ENCODE measurements around the gene SEC61A2. TPM values are rescaled to one million over a fixed set of nuclear protein-coding genes. Genes with fewer than 3 reads are reported as not detected.
A peak's percentile ranks its signal among the peaks of the same experiment; 100 is the strongest.

The SEC61A2 gene
- total and polyA plus RNA-seq, 10 of the 15 experiments (the other 5 are each of a cell fraction or from before 2014, with no cell fraction given), result 3.0 to 36.2 (median 8.6) TPM

DNA sequence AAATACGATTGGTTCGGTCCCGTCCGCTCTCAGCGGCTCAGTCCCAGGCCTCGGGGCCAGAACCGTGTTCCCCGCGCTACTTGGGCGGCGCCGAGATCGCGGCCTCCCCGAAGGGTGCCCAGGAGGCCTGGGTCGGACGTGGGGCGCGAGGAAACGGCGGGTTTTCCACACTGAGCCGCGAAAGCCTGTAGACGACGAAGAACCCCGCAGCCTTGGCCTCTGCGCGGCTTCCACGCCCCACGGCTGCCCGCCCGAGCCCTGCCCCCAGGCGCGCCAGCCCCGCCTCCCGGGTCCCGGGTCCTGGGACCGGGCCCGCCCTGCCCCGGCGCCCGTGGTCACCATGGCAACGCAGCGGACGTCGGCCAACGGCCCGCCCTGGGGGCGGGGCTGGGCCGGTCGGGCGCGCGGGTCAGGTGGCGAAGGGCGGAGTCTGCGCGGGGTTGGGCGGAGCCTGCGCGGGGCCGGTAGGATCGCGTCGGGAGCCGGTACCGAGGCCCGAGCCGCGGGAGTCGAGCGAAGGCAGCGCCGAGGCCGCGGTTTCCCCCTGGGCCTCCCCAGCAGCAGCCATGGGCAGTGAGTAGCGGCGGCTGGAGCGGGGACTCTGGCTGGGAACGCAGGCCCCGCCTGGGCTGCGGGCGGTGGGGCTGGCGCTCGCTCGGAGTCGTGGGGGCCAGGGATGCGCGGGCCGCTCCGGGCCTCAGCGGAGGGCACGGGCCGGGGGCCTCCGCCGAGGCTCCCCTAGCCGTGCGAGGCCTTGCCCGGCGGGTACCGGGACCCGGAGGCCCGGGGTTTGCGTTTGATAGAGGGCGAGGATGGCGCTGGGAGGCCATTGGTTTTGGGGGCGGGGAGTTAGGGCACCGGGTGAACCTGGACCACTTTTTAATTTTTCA is at the start of gene SEC61A2 (continued):
- TF ChIP-seq, protein P1, sequence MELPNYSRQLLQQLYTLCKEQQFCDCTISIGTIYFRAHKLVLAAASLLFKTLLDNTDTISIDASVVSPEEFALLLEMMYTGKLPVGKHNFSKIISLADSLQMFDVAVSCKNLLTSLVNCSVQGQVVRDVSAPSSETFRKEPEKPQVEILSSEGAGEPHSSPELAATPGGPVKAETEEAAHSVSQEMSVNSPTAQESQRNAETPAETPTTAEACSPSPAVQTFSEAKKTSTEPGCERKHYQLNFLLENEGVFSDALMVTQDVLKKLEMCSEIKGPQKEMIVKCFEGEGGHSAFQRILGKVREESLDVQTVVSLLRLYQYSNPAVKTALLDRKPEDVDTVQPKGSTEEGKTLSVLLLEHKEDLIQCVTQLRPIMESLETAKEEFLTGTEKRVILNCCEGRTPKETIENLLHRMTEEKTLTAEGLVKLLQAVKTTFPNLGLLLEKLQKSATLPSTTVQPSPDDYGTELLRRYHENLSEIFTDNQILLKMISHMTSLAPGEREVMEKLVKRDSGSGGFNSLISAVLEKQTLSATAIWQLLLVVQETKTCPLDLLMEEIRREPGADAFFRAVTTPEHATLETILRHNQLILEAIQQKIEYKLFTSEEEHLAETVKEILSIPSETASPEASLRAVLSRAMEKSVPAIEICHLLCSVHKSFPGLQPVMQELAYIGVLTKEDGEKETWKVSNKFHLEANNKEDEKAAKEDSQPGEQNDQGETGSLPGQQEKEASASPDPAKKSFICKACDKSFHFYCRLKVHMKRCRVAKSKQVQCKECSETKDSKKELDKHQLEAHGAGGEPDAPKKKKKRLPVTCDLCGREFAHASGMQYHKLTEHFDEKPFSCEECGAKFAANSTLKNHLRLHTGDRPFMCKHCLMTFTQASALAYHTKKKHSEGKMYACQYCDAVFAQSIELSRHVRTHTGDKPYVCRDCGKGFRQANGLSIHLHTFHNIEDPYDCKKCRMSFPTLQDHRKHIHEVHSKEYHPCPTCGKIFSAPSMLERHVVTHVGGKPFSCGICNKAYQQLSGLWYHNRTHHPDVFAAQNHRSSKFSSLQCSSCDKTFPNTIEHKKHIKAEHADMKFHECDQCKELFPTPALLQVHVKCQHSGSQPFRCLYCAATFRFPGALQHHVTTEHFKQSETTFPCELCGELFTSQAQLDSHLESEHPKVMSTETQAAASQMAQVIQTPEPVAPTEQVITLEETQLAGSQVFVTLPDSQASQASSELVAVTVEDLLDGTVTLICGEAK (IDR thresholded peaks at IDR 0.05; ENCODE audit: borderline replicate concordance), result no peak
- TF ChIP-seq POLR2A (IDR thresholded peaks at IDR 0.05; ENCODE audit: low read depth, low read length) (peak; percentile 91), TAF1 (IDR thresholded peaks at IDR 0.05; ENCODE audit: borderline replicate concordance, low read depth, low read length) (no peak; the same call in 1 of the 2 replicates), ZSCAN29 (IDR thresholded peaks at IDR 0.05) (peak; percentile 68; the same call in 1 of the 2 replicates), SREBF2 (IDR thresholded peaks at IDR 0.05; ENCODE audit: low read length) (no peak), BCL11A (IDR thresholded peaks at IDR 0.05; ENCODE audit: low read depth, low read length) (no peak), HCFC1 (IDR thresholded peaks at IDR 0.05; ENCODE audit: low read length) (peak; percentile 12; the same call in 1 of the 2 replicates), CEBPB (IDR thresholded peaks at IDR 0.05; ENCODE audit: borderline replicate concordance in 1 of 2, low read depth in 2 of 2, low read length in 2 of 2) (no peak), EED (IDR thresholded peaks at IDR 0.05; ENCODE audit: low read depth) (no peak), POLR2AphosphoS2 (IDR thresholded peaks at IDR 0.05; ENCODE audit: low read depth, low read length) (peak; percentile 74; the same call in 1 of the 2 replicates)
- TF ChIP-seq, protein P2, sequence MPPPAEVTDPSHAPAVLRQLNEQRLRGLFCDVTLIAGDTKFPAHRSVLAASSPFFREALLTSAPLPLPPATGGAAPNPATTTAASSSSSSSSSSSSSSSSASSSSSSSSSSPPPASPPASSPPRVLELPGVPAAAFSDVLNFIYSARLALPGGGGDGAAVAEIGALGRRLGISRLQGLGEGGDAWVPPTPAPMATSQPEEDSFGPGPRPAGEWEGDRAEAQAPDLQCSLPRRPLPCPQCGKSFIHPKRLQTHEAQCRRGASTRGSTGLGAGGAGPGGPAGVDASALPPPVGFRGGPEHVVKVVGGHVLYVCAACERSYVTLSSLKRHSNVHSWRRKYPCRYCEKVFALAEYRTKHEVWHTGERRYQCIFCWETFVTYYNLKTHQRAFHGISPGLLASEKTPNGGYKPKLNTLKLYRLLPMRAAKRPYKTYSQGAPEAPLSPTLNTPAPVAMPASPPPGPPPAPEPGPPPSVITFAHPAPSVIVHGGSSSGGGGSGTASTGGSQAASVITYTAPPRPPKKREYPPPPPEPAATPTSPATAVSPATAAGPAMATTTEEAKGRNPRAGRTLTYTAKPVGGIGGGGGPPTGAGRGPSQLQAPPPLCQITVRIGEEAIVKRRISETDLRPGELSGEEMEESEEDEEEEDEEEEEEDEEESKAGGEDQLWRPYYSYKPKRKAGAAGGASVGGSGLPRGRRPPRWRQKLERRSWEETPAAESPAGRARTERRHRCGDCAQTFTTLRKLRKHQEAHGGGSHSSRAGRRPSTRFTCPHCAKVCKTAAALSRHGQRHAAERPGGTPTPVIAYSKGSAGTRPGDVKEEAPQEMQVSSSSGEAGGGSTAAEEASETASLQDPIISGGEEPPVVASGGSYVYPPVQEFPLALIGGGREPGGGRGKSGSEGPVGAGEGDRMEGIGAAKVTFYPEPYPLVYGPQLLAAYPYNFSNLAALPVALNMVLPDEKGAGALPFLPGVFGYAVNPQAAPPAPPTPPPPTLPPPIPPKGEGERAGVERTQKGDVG (CRISPR knock-in tag; IDR thresholded peaks at IDR 0.05), result no peak
- TF ChIP-seq, protein P3, sequence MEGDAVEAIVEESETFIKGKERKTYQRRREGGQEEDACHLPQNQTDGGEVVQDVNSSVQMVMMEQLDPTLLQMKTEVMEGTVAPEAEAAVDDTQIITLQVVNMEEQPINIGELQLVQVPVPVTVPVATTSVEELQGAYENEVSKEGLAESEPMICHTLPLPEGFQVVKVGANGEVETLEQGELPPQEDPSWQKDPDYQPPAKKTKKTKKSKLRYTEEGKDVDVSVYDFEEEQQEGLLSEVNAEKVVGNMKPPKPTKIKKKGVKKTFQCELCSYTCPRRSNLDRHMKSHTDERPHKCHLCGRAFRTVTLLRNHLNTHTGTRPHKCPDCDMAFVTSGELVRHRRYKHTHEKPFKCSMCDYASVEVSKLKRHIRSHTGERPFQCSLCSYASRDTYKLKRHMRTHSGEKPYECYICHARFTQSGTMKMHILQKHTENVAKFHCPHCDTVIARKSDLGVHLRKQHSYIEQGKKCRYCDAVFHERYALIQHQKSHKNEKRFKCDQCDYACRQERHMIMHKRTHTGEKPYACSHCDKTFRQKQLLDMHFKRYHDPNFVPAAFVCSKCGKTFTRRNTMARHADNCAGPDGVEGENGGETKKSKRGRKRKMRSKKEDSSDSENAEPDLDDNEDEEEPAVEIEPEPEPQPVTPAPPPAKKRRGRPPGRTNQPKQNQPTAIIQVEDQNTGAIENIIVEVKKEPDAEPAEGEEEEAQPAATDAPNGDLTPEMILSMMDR (IDR thresholded peaks at IDR 0.05 in 2 of 3, conservative IDR thresholded peaks at IDR 0.05 in 1 of 3; ENCODE audit: control insufficient read depth in 2 of 3, extremely low read depth in 1 of 3, insufficient read depth in 1 of 3, low read depth in 3 of 3, low read length in 3 of 3), result no peak
- TF ChIP-seq, protein P4, sequence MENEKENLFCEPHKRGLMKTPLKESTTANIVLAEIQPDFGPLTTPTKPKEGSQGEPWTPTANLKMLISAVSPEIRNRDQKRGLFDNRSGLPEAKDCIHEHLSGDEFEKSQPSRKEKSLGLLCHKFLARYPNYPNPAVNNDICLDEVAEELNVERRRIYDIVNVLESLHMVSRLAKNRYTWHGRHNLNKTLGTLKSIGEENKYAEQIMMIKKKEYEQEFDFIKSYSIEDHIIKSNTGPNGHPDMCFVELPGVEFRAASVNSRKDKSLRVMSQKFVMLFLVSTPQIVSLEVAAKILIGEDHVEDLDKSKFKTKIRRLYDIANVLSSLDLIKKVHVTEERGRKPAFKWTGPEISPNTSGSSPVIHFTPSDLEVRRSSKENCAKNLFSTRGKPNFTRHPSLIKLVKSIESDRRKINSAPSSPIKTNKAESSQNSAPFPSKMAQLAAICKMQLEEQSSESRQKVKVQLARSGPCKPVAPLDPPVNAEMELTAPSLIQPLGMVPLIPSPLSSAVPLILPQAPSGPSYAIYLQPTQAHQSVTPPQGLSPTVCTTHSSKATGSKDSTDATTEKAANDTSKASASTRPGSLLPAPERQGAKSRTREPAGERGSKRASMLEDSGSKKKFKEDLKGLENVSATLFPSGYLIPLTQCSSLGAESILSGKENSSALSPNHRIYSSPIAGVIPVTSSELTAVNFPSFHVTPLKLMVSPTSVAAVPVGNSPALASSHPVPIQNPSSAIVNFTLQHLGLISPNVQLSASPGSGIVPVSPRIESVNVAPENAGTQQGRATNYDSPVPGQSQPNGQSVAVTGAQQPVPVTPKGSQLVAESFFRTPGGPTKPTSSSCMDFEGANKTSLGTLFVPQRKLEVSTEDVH (IDR thresholded peaks at IDR 0.05; ENCODE audit: low read depth, partially characterized antibody), result no peak
- TF ChIP-seq, protein P5, sequence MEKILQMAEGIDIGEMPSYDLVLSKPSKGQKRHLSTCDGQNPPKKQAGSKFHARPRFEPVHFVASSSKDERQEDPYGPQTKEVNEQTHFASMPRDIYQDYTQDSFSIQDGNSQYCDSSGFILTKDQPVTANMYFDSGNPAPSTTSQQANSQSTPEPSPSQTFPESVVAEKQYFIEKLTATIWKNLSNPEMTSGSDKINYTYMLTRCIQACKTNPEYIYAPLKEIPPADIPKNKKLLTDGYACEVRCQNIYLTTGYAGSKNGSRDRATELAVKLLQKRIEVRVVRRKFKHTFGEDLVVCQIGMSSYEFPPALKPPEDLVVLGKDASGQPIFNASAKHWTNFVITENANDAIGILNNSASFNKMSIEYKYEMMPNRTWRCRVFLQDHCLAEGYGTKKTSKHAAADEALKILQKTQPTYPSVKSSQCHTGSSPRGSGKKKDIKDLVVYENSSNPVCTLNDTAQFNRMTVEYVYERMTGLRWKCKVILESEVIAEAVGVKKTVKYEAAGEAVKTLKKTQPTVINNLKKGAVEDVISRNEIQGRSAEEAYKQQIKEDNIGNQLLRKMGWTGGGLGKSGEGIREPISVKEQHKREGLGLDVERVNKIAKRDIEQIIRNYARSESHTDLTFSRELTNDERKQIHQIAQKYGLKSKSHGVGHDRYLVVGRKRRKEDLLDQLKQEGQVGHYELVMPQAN (conservative IDR thresholded peaks at IDR 0.05), result peak; percentile 68
